ENCODE measurements around the gene FAM186B.

- no peak for TF ChIP-seq CTCF (IDR thresholded peaks at IDR 0.05; ENCODE audit: low read length)
- no peak for TF ChIP-seq EZH2 (IDR thresholded peaks at IDR 0.05; ENCODE audit: borderline replicate concordance, low read length)
Observed at GRCh38 chr12:49643135-49643534, 37.7 kb upstream of the FAM186B start.
